A673 (cell line): ENCODE results near the gene KCNK6. TPM values are rescaled to one million over a fixed set of nuclear protein-coding genes. Genes with fewer than 3 reads are reported as not detected.

Experiments
- BruUV-seq: library from RNA; stranded (reverse); fragments of 400-500 nt; replicated peaks from 2 replicates; lab custom pipeline; 2021; lab: Mats Ljungman, UMichigan
- CTCF ChIA-PET: fragments of 300-600 bp; sonication (Branson Sonifier 250); formaldehyde crosslinking; loops from one replicate; lab custom pipeline; 2022; ENCODE audit warnings: antibody characterized with exemption; lab: Charles Lee
- POLR2A ChIA-PET: fragments of 300-600 bp; sonication (Branson Sonifier 250); formaldehyde crosslinking; loops from one replicate; lab custom pipeline; 2022; ENCODE audit warnings: antibody characterized with exemption; ENCODE audit not compliant: low non-redundant PET; lab: Charles Lee
- DNase-seq: peaks from one replicate; pipeline ENCODE4 v3.0.0-alpha.2; 2015; ENCODE audit warnings: low spot score
- H3K27ac ChIP-seq: fragments of 200-600 bp; sonication (generic); 2 replicates; pipeline ENCODE4 v1.5.1; 2016; ENCODE audit warnings: mixed run types, low read depth, mild to moderate bottlenecking, mixed read lengths, antibody characterized with exemption, low read length; ENCODE audit not compliant: poor library complexity, severe bottlenecking
- H3K27me3 ChIP-seq: fragments of 200-600 bp; sonication (generic); replicated peaks from 2 replicates; pipeline ENCODE4 v1.6.1; 2017; ENCODE audit warnings: mixed run types, low read depth, mild to moderate bottlenecking, mixed read lengths, antibody characterized with exemption, low read length; ENCODE audit not compliant: insufficient read depth, poor library complexity
- H3K36me3 ChIP-seq: fragments of 200-600 bp; sonication (generic); 2 replicates; pipeline ENCODE4 v1.6.1; 2016; ENCODE audit warnings: mixed run types, mild to moderate bottlenecking, mixed read lengths, antibody characterized with exemption, low read length; ENCODE audit not compliant: insufficient read depth, poor library complexity, severe bottlenecking
- H3K4me1 ChIP-seq: fragments of 200-600 bp; sonication (generic); 2 replicates; pipeline ENCODE4 v1.6.1; 2017; ENCODE audit warnings: mixed run types, mild to moderate bottlenecking, mixed read lengths, antibody characterized with exemption, low read length; ENCODE audit not compliant: insufficient read depth, poor library complexity, severe bottlenecking
- H3K4me3 ChIP-seq: fragments of 200-600 bp; sonication (generic); 2 replicates; pipeline ENCODE4 v1.5.1; 2016; ENCODE audit warnings: low read depth, mixed run types, mild to moderate bottlenecking, mixed read lengths, low read length; ENCODE audit not compliant: poor library complexity, severe bottlenecking
- H3K9me3 ChIP-seq: fragments of 200-600 bp; sonication (generic); 2 replicates; pipeline ENCODE4 v1.6.1; 2016; ENCODE audit warnings: mixed run types, low read depth, mild to moderate bottlenecking, mixed read lengths, antibody characterized with exemption, low read length; ENCODE audit not compliant: poor library complexity, severe bottlenecking
- EZH2 ChIP-seq: fragments of 200-600 bp; sonication (generic); IDR thresholded peaks from 2 replicates; pipeline ENCODE4 v1.6.1; 2017; ENCODE audit warnings: borderline replicate concordance, low read depth, mild to moderate bottlenecking, mixed read lengths, antibody characterized with exemption, low read length; ENCODE audit not compliant: poor library complexity, severe bottlenecking
- intact Hi-C: fragments of 100-400 bp; cut with micrococcal nuclease; formaldehyde crosslinking; loops from one replicate; pipeline ENCODE4 v1.10.0; 2022; ENCODE audit not compliant: unreplicated experiment
- total RNA-seq: library from RNA; stranded (reverse); gene quantifications from 2 replicates; pipeline ENCODE4 v1.2.3, GENCODE V29; 2021
- TF ChIP-seq, protein P1 (sequence below): fragments of 300-800, 200-600 bp; sonication (generic); conservative IDR thresholded peaks from 2 replicates; pipeline ENCODE4 v1.5.1; 2017; ENCODE audit warnings: low read depth, mild to moderate bottlenecking, antibody characterized with exemption, low read length, moderate library complexity, mixed read lengths

Gene KCNK6
- total RNA-seq, 1 experiment from 2014 or later, result not detected

DNA sequence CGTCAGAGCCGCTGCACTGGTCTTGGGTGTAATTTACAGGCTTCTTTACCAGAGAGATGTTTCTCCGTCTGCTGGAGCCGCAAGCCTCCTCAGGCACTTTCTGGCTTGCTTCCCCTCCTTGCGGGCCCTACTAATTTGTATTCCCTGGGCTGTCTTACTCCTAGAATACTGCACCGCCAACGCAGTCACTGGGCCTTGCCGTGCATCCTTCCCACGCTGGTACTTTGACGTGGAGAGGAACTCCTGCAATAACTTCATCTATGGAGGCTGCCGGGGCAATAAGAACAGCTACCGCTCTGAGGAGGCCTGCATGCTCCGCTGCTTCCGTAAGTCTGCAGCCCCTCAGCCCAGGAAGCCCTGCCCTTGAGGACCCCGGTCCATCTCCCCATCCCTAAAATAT is 29.7 kb upstream of the KCNK6 start:
- H3K27me3 ChIP-seq, result no peaks in the 10 kb centered on the region
- H3K36me3 ChIP-seq, result no peaks in the 10 kb centered on the region
- no peak for TF ChIP-seq EZH2
- TF ChIP-seq, protein P1, sequence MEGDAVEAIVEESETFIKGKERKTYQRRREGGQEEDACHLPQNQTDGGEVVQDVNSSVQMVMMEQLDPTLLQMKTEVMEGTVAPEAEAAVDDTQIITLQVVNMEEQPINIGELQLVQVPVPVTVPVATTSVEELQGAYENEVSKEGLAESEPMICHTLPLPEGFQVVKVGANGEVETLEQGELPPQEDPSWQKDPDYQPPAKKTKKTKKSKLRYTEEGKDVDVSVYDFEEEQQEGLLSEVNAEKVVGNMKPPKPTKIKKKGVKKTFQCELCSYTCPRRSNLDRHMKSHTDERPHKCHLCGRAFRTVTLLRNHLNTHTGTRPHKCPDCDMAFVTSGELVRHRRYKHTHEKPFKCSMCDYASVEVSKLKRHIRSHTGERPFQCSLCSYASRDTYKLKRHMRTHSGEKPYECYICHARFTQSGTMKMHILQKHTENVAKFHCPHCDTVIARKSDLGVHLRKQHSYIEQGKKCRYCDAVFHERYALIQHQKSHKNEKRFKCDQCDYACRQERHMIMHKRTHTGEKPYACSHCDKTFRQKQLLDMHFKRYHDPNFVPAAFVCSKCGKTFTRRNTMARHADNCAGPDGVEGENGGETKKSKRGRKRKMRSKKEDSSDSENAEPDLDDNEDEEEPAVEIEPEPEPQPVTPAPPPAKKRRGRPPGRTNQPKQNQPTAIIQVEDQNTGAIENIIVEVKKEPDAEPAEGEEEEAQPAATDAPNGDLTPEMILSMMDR, result no peak
- ChIA-PET POLR2A (no interaction called here), CTCF (no interaction called here)
- H3K4me1 ChIP-seq, result no peaks in the 10 kb centered on the region
- H3K27ac ChIP-seq, result no peak overlapping the region
- no TSS peak for BruUV-seq
- intact Hi-C loops, result no loop called here
- H3K4me3 ChIP-seq, result no peak overlapping the region
- H3K9me3 ChIP-seq, result no peaks in the 10 kb centered on the region
- no peak for DNase-seq

DNA sequence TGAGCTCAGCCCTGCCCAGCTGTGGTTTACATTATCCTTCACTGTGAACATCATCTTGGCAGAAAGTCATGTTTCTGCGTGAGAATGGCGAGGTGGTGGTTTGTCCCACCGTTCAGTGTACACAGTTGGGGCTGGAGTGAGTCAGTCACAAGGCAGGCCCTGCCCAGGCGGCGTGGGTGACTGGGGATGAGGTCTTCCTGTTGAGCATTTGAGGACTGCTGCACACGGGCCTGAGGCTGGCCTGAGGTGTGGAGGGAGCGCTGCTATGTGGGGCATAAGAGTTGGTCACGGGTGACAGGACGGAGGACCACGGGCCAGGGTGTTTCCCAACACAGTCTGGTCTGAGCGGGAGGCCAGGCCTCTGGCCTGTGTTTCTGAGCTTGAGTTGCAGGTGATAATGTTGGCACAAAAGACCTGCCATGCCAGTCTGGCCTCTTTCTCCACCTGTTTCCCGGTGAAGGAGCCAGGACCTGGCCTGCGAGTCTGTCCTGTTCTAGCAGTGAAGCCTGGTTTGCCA is 29.0 kb upstream of the KCNK6 start:
- H3K27me3 ChIP-seq, result no peaks in the 10 kb centered on the region
- no peak for DNase-seq
- BruUV-seq, result no TSS peak
- no peaks in the 10 kb centered on the region for H3K4me1 ChIP-seq
- ChIA-PET CTCF (no interaction called here), POLR2A (no interaction called here)
- intact Hi-C loops, result no loop called here
- H3K36me3 ChIP-seq, result no peaks in the 10 kb centered on the region
- no peak overlapping the region for H3K27ac ChIP-seq
- H3K4me3 ChIP-seq, result no peak overlapping the region
- no peaks in the 10 kb centered on the region for H3K9me3 ChIP-seq
- TF ChIP-seq EZH2, result no peak
- TF ChIP-seq, protein P1, result no peak

DNA sequence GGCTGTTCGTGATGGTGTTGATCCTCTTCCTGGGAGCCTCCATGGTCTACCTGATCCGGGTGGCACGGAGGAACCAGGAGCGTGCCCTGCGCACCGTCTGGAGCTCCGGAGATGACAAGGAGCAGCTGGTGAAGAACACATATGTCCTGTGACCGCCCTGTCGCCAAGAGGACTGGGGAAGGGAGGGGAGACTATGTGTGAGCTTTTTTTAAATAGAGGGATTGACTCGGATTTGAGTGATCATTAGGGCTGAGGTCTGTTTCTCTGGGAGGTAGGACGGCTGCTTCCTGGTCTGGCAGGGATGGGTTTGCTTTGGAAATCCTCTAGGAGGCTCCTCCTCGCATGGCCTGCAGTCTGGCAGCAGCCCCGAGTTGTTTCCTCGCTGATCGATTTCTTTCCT is 27.8 kb upstream of the KCNK6 start:
- Histone ChIP-seq H3K9me3 (no peaks in the 10 kb centered on the region), H3K36me3 (no peaks in the 10 kb centered on the region), H3K4me1 (no peaks in the 10 kb centered on the region), H3K4me3 (no peak overlapping the region), H3K27ac (no peak overlapping the region), H3K27me3 (no peaks in the 10 kb centered on the region)
- no peak for TF ChIP-seq EZH2
- TF ChIP-seq, protein P1, result no peak
- no peak for DNase-seq
- CTCF ChIA-PET, result no interaction called here
- BruUV-seq, result no TSS peak
- intact Hi-C loops, result no loop called here
- POLR2A ChIA-PET, result no interaction called here
